Esophagus squamous epithelium (tissue), 4 donors: ENCODE measurements around the gene HSF2BP.

ENCODE experiments used
- POLR2A ChIP-seq, 4 donors: fragments of 450-650 bp; IDR thresholded peaks; one replicate each; pipeline ENCODE4 v1.6.1; 2017; ENCODE audit warnings: antibody characterized with exemption in 4 of 4, mild to moderate bottlenecking in 4 of 4, moderate library complexity in 3 of 4
- TF ChIP-seq, protein P1 (sequence below), 6 experiments: fragments of 450-650 bp in 4 of 6; fragments of 200-600 bp in 2 of 6; sonication (generic) in 2 of 6; IDR thresholded peaks; one replicate each; pipeline ENCODE4 v1.5.1; 2016 to 2019; ENCODE audit warnings: antibody characterized with exemption in 6 of 6, mild to moderate bottlenecking in 4 of 6, moderate library complexity in 4 of 6

DNA sequence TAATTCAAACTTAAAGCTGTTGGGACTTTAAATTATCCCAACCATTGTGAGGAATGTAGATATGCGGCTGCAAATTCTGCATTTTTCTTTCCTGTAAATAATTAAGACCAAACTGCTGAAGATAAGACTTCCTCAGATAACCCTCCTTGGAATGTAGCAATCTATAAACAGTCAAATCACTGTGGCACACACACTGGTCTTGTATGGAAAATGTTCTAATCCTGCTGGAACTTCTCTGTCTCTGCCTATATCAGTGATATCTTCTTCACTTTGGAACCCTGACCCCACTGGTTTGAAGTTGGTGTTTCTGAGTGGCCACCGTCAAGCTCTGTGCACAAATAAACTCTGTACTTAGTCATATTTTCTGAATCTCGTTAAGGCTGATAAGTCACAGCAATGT is 32.9 kb downstream of the HSF2BP start:
- TF ChIP-seq, protein P1, sequence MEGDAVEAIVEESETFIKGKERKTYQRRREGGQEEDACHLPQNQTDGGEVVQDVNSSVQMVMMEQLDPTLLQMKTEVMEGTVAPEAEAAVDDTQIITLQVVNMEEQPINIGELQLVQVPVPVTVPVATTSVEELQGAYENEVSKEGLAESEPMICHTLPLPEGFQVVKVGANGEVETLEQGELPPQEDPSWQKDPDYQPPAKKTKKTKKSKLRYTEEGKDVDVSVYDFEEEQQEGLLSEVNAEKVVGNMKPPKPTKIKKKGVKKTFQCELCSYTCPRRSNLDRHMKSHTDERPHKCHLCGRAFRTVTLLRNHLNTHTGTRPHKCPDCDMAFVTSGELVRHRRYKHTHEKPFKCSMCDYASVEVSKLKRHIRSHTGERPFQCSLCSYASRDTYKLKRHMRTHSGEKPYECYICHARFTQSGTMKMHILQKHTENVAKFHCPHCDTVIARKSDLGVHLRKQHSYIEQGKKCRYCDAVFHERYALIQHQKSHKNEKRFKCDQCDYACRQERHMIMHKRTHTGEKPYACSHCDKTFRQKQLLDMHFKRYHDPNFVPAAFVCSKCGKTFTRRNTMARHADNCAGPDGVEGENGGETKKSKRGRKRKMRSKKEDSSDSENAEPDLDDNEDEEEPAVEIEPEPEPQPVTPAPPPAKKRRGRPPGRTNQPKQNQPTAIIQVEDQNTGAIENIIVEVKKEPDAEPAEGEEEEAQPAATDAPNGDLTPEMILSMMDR (IDR thresholded peaks at IDR 0.05) = no peak
- TF ChIP-seq POLR2A (IDR thresholded peaks at IDR 0.05) = no peak
